Adrenal gland (tissue), 12 donors: ENCODE measurements around the gene NFATC2IP. TPM values are rescaled to one million over a fixed set of nuclear protein-coding genes. Genes with fewer than 3 reads are reported as not detected.

Experiments
- DNase-seq, 7 donors: peaks; one replicate each; pipeline ENCODE4 v3.0.0-alpha.2; 2019 to 2020
- H3K27ac ChIP-seq, 5 donors: fragments of 200-600 bp; sonication (generic) in 4 of 5; 1 replicate in 3 of 5; 2 replicates in 2 of 5; pipeline versions ENCODE4 v1.5.1 to v1.8.0; 2016 to 2020; ENCODE audit warnings: mild to moderate bottlenecking in 1 of 5
- H3K27me3 ChIP-seq: fragments of 200-600 bp; 2 replicates; pipeline ENCODE4 v1.8.0; 2021
- H3K36me3 ChIP-seq, 2 donors: fragments of 200-600 bp; replicated peaks in 1 of 2; 1 replicate in 1 of 2; 2 replicates in 1 of 2; pipeline versions ENCODE4 v1.5.1 to v1.8.0; 2018 to 2022
- H3K4me1 ChIP-seq, 2 donors: fragments of 200-600 bp; replicated peaks in 1 of 2; 1 replicate in 1 of 2; 2 replicates in 1 of 2; pipeline versions ENCODE4 v1.5.1 to v1.8.0; 2018 to 2021
- H3K4me3 ChIP-seq, 4 donors: fragments of 200-600 bp; sonication (generic) in 3 of 4; one replicate each; pipeline ENCODE4 v1.5.1; 2016 to 2018
- H3K9me3 ChIP-seq, 3 donors: fragments of 200-600 bp; sonication (generic) in 1 of 3; replicated peaks in 1 of 3; 1 replicate in 2 of 3; 2 replicates in 1 of 3; pipeline versions ENCODE4 v1.5.1 to v1.8.0; 2016 to 2021
- CTCF ChIP-seq, 6 experiments: fragments of 450-650 bp in 4 of 6; fragments of 200-600 bp in 2 of 6; sonication (generic) in 1 of 6; IDR thresholded peaks; 1 replicate in 5 of 6; 2 replicates in 1 of 6; pipeline versions ENCODE4 v1.5.1 to v1.8.0; 2016 to 2021; ENCODE audit warnings: antibody characterized with exemption in 6 of 6, mild to moderate bottlenecking in 2 of 6, moderate library complexity in 1 of 6
- POLR2A ChIP-seq, 2 donors: fragments of 450-650 bp; IDR thresholded peaks; one replicate each; pipeline ENCODE4 v1.6.1; 2017; ENCODE audit warnings: antibody characterized with exemption in 2 of 2, mild to moderate bottlenecking in 2 of 2, moderate library complexity in 1 of 2
- WGBS, 4 donors: extraction: QIAGEN DNeasy Blood & Tissue Kit in 2 of 4; methylation state at CpG; one replicate each; pipeline versions ENCODE4 v1.1.5 to v1.1.7; 2013 to 2017; 5-methylcytosine and 5-hydroxymethylcytosine counted together
- intact Hi-C, 2 donors: fragments of 100-400 bp; cut with DNase I; formaldehyde crosslinking; loops; one replicate each; pipeline versions ENCODE4 v1.14.1 to v1.15.0; 2022 to 2023
- polyA plus RNA-seq, 3 donors: library from polyadenylated mRNA; stranded (reverse); fragments of 200-250 nt in 2 of 3; fragments of 350-450 nt in 1 of 3; fragmentation: Illumina TruSeq in 1 of 3; extraction: RNeasy Lipid Tissue Mini Kit (QIAGEN cat#74804) in 1 of 3; gene quantifications; one replicate each; pipeline ENCODE4 v1.2.3, GENCODE V29; 2013 to 2014
- total RNA-seq, 9 donors: library from RNA; depleted of rRNA in 4 of 9; stranded (reverse); fragments of >200 nt in 4 of 9; fragments of 120-200 nt in 1 of 9; fragmentation: NEBNext Ultra II Directional in 1 of 9; extraction: Animal tissue kit (Norgen Biotek cat#: 25700) in 1 of 9; gene quantifications; one replicate each; pipeline versions ENCODE4 v1.1.0 to v1.2.4, GENCODE V29; 2013 to 2023
- donor health status: healthy with polysubstance abuse.
- donor health status: Bipolar disorder and iron deficiency.
- donor health status: DM: yes; HTN: yes; CAD: no.
- donor health status: DM: no; HTN: no; CAD: no.
- donor health status: DM: no; HTN: no; CAD: no.
- donor health status: DM: yes; HTN: yes; CAD: no.

NFATC2IP gene
- total and polyA plus RNA-seq, 12 donors, result 7.7 to 25.2 (median 17.1) TPM

DNA sequence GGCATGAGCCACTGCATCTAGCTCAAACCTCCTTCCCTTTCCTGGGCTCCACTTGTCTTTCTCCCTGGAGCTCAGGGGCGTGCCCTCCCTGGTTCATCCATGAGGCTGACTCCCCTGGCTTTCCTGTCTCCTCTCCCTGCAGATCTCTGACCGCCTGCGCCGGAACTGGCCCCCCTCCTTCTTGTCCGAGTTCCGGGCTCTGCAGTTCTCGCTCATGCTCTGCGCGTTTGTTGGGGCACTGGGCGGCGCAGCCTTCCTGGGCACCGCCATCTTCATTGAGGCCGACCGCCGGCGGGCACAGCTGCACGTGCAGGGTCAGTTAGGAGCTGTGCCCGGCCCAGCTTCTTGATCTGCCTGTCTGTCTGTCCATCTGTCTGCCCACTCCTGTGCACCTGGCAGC is 32.9 kb downstream of the NFATC2IP start:
- H3K4me1 ChIP-seq, result no peaks in the 10 kb centered on the region

DNA sequence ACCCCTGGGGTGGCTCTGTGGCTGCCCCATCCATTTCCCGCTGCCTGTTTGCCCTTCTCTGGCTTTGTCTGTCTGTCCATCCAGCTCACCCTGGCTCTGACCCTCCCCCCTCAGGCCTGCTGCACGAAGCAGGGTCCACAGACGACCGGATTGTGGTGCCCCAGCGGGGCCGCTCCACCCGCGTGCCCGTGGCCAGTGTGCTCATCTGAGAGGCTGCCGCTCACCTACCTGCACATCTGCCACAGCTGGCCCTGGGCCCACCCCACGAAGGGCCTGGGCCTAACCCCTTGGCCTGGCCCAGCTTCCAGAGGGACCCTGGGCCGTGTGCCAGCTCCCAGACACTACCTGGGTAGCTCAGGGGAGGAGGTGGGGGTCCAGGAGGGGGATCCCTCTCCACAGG is 33.4 kb downstream of the NFATC2IP start:
- TF ChIP-seq POLR2A (IDR thresholded peaks at IDR 0.05) (no peak), CTCF (IDR thresholded peaks at IDR 0.05) (no peak)
- 70 to 85% (median 84%) methylated on average over 2 to 12 of the region's 12 CpGs for WGBS, 4 donors
- DNase-seq, result no peak
- H3K27me3 ChIP-seq, result no peaks in the 10 kb centered on the region
- peaks cover 0 to 55% of the 10 kb centered on the region in 2 donors for H3K36me3 ChIP-seq
- no peaks in the 10 kb centered on the region for H3K4me1 ChIP-seq
- intact Hi-C loops, result no loop called here
- H3K27ac ChIP-seq, result no peak overlapping the region
- H3K9me3 ChIP-seq, result peaks cover 0 to 6% (median 0%) of the 10 kb centered on the region in 3 donors
- no peak overlapping the region for H3K4me3 ChIP-seq

More for the DNA sequence above, 32.9 kb downstream of the NFATC2IP start:
- TF ChIP-seq POLR2A (IDR thresholded peaks at IDR 0.05) (no peak), CTCF (IDR thresholded peaks at IDR 0.05) (no peak)
- H3K27me3 ChIP-seq, result no peaks in the 10 kb centered on the region
- H3K36me3 ChIP-seq, result peaks cover 0 to 58% of the 10 kb centered on the region in 2 donors
- peaks cover 0 to 6% (median 0%) of the 10 kb centered on the region in 3 donors for H3K9me3 ChIP-seq
- intact Hi-C loops, result no loop called here
- no peak overlapping the region for H3K27ac ChIP-seq
- no peak overlapping the region for H3K4me3 ChIP-seq
- no peak for DNase-seq
- 93 to 98% (median 95%) methylated on average over 10 to 18 of the region's 18 CpGs for WGBS, 4 donors

DNA sequence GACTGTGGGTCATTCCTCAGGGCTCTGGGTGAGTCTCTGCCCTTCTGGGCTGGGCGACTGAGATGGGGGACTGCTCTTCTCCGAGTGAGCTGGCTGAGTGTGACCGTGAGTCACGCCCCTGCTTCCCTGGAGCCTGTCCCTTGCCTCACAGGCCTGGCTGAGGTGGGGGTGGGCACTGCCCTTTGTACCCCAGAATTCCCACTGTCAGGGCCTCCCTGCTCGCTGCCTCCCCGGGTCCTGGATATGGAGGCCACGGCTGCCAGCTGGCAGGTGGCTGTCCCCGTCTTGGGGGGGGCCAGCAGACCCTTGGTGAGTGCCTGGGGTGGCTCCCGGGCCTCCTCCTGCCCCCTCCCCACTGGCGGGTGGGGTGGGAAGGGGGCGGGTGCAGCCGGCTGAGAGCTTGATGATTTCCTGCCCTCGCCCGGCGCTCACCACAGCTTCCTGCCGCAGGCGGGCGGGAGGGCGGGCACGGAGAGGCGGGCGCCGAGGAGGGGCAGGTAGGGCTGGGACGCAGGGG is 33.9 kb downstream of the NFATC2IP start, which contains the start of gene LAT:
LAT (plus strand) TSS at position 434 of the 517 bp plus-strand sequence. CDS start 366 bp downstream, outside the sequence.
- H3K4me1 ChIP-seq, result no peaks in the 10 kb centered on the region
- WGBS, 4 donors, result 56 to 65% (median 63%) methylated on average over 3 to 24 of the region's 24 CpGs
- H3K9me3 ChIP-seq, result peaks cover 0 to 6% (median 0%) of the 10 kb centered on the region in 3 donors
- H3K4me3 ChIP-seq, result no peak within 1 kb of the TSS
- no peak for DNase-seq
- no peak within 1 kb of the TSS for H3K27ac ChIP-seq
- peaks cover 0 to 49% of the 10 kb centered on the region in 2 donors for H3K36me3 ChIP-seq
- TF ChIP-seq CTCF (IDR thresholded peaks at IDR 0.05), result no peak
- TF ChIP-seq POLR2A (IDR thresholded peaks at IDR 0.05), result no peak
- intact Hi-C loops, result no loop called here
- no peaks in the 10 kb centered on the region for H3K27me3 ChIP-seq

- no peak for DNase-seq
Measured at GRCh38 chr16:28985211-28986041, 34.7 kb downstream of the NFATC2IP start.

More at GRCh38 chr16:28985211-28986041, 34.7 kb downstream of the NFATC2IP start:
- WGBS, 4 donors, result 78 to 96% (median 86%) methylated on average over 9 to 19 of the region's 19 CpGs
- no peaks in the 10 kb centered on the region for H3K4me1 ChIP-seq
- no peak overlapping the region for H3K4me3 ChIP-seq
- peaks cover 0 to 42% of the 10 kb centered on the region in 2 donors for H3K36me3 ChIP-seq
- H3K27me3 ChIP-seq, result no peaks in the 10 kb centered on the region
- TF ChIP-seq CTCF (IDR thresholded peaks at IDR 0.05) (no peak), POLR2A (IDR thresholded peaks at IDR 0.05) (no peak)
- peaks cover 0 to 6% (median 0%) of the 10 kb centered on the region in 3 donors for H3K9me3 ChIP-seq
- no peak overlapping the region for H3K27ac ChIP-seq
- intact Hi-C loops, result no loop called here
